NCI-H146 treated with DMSO at 0.1 percent for 48 hours (cell line): ENCODE data around the gene NAE1.
"Not testable (repeated sequence)": the region's sequence is repeated elsewhere in the genome, so short reads cannot be mapped to it uniquely, and the experiment has no call there.

Experiments used
- DNase-seq: peaks from one replicate; lab custom pipeline; 2025; ENCODE audit not compliant: unreplicated experiment; lab: John Stamatoyannopoulos, UW

Gene NAE1

DNA sequence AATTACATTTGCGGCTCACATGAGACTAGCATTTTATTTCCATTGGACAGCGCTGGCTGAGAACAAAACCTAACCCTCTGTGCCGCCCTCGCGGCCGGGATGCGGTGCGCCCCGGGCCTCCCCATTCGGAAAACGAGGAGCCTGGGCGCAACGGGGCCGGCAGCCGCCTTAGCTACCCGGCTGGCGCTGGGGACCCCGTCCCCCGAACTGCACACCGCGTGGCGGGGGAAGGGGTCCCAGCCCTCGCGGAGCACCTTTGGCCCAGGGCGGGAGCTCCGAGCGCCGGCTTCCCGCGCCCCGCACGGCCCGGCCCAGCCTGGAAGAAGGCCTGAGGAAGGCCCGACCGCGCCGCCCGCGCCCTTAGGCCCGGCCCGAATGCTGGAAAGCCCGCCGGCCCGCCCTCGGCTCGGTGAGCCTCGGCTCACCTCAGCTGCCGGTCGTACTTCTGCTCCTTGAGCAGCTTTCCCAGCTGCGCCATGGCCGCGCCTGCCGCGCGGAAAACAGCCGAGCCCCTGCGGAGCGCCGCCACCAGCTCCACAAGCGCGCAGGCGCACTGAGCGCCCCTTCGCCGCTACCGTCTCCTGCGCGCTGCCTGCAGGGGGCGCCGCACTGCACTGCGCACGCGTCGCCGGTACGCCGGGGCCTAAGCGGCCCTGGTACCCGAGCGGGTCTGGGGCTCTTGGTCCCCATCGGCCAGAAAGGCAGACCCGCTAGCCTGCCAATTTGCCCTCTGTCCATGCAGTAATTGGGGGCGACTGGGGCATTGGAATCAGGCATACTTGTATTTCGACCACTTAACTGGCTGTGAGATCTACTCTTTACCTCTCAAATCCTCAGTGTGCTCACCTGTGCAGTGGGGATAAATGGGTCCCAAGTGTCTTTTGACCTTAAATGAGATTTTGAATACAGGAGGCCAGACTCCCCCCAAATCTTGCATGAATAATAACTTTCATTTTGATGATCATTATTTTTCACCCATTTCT is at the start of gene NAE1:
TSS of gene NAE1 (minus strand) at position 555 of the 983 bp plus-strand sequence. CDS start at position 478, 77 bp downstream.
- peak; percentile 52 for DNase-seq

DNA sequence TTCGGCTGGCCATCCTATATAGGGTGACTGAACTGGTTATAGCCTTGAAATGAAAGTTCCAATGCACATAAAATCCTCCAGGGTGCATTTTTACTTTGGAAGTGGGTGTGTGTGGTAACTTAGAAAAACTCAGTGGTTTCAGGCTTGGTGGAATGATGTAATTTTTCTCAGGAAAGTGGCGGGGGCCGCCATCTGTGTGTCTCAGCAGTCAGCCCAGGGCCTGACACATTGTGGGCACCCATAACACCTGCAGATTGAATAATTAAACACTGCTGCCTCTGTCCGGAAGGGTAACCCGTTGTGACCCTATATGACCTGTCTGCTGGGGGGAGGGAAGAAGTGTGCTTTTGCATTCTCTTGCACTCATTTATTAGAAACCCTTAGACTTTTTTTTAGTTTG is 47.3 kb upstream of the NAE1 start:
- no peak for DNase-seq

DNA sequence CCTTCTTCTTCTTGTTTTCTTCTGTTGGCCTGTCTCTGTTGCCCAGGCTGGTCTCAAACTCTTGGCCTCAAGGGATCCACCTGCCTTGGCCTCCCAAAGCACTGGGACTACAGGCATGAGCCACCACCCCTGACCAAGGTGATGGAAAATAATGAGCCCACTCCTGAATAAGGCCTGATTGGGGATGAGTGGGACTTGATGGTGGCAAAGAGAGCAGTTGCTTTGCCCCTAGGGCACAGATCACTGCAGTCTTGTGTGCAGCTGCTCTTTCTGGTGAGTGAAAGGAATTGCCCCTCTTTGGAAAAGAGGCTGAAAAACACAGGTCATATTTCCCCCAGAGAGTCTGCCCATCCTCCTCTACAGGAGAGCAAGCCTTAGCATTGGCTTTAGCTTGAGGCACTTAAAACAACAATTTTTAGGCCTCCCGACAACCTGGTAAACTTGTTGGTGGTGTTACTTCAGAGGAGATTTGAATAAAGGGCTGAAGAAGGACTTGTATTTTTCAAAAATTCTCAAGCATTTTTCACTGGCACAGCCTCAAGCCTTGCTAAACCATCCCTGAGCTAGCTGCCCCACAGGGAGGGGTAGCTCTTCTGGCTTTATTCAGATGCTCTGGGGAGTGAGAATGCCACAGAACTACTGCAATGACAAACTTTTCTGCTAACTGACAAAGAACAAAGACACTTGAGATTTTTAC is 43.5 kb upstream of the NAE1 start:
- DNase-seq, result no peak

DNA sequence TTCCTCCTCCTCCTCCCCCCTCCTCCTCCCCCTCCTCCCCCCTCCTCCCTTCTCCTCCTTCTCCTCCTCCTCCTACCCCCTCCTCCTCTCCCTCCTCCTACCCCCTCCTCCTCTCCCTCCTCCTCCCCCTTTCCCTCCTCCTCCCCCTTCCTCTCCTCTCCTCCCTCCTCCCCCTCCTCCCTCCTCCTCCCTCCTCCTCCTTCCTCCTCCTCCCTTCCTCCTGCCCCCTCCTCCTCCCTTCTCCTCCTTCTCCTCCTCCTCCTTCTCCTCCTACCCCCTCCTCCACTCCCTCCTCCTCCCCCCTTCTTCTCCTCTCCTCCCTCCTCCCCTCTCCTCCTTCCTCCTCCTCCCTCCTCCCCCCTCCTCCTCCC is 42.9 kb upstream of the NAE1 start:
- DNase-seq, result no peak

DNA sequence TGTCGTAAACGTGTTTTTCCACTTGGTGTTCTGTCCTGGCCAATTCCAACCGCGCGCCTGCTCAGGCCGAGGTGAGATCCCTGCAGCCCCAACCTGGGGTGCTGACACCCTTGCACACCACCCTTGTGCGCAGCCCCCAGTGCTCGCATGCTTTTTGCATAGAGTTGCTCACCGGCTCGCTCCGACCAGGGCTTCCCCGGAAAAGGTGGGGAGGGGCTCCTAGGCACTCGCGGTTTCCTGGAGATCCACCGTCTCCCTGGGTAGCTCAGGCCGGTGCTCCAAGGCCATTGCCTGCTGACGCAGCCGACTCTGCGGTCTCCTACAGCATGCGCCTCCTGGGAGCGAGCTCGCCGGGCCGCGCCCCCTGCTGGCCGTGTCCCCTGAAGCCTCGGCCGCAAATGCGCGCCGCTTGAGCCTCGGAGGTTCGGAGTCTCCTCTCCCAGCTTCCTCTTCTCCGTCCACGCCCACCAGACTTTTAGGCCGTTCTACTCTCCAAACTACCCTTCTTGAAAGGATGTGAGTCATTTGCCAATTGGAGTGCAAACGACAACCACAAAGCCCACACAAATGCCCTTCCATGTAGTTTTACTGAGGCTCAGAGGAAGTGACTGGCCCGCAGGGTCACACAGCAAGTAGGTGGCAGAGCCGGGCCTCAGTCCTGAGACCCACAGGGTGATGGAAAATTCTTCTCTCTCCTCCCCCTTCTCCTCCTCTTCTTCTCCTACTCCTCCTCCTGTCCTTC is 42.3 kb upstream of the NAE1 start:
- peak; percentile 49 for DNase-seq

GRCh38 chr16:66872559-66872942 is 41.8 kb upstream of the NAE1 start:
- DNase-seq, result no peak

DNA sequence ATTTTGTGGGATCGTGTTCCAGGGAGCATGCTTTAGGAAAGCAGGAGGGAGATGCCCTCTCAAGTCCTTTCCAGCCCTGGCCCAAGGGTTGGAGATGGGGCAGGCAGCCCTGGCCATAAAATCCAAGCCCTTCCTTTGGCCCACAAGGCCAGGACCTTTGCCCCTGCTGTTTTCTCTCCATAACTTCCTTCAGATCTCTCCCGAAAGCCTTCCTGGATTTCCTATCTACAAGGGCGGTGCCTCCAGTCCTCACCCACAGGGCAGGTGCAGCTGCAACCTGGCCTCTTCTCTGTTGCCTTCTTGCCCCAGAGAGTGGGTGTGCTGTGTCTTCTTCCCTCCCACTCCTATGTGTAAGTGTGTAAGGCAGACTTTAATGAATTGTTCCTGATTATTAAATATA is 41.1 kb upstream of the NAE1 start:
- no peak for DNase-seq

DNA sequence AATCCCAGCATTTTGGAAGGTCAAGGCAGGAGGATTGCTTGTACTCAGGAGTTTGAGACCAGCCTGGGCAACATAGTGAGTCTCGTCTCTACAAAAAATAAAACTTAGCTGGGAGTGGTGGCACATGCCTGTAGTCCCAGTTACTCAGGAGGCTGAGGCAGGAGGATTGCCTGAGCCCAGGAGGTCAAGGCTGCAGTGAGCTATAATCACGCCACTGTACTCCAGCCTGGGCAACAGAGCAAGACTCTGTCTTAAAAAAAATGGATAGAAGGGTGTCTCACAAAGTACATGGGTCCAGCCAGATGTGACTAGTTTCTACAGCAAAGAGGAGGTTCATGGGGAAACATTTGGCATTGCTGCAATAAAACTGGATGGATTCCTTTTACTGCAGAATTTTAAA is 40.6 kb upstream of the NAE1 start:
- DNase-seq, result not testable (repeated sequence)

DNA sequence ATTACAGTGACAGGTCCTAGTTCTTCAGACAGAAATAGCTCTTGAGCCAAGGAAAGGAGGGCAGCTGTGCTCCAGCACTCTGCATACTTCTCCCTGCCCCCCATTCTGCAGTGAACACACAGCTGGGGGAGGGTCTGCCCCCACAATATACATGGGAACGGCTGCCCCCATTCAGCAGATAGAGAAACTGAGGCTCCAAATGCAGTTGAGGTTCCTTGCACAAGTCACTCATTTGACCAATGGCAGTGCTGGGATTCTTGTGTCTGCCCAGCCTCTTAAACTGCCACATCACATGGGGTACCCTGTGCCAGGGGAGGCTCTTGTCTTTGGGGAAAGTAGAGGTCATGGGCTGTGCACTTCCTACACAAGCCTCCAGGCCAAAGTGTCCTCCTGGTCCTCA is 38.6 kb upstream of the NAE1 start:
- no peak for DNase-seq

GRCh38 chr16:66863707-66864106 is 32.9 kb upstream of the NAE1 start:
- DNase-seq, result no peak

DNA sequence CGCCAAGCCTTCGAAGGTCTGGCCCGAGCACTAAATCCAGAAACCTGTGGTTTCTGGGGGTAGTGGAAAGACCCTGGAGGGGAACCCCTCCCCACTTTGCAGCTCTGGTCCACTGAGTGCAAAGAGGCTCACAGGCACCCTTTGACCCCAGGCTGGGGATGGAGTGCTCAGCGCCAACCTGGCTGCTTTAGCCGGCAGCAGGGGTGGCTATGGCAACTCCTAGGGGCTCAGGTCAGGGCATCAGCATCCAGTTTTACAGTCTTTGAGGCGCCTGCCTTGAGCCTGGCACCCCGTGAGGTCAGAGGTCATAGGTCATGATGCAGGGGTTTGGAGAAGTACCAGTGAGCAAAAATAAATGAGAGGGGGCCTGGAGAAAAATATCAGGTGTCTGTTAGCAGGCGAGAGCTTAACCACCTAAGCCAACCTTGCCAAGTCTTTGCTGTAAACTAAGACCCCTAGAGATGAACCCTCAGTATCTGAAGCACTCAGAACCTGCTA is 31.3 kb upstream of the NAE1 start:
- DNase-seq, result no peak

DNA sequence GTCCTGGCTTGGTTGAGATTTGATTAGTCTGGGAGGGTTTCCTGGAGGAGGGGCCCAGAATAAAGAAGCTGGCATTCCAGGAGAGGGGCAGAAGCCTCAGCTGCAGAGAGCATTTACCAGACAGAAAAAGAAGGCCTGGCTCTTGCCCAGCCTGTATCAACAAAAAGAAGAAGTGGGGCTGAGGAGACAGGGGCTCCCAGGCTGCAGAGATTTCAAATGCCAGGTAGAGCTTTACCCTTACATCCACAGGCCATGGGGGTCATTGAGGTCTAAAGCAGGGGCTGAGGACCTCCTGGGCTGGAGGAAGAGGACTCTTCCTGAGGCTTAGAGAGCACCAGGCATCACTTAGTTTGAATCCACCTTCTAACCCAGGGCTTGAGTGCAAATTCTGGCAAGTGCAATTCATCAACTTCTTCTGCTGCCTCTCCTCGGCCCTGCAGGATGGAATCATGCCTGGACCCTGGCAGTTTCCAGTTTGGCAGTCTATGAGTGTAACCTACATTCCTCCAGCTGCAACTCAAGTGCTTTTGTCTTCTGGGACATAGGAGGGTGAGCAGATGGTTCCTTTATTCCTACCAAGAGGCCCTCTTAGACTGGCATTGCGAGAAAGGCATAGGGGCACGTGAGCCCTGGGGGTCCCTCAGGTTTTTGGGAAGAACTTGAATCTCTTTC is 28.8 kb upstream of the NAE1 start:
- DNase-seq, result no peak

DNA sequence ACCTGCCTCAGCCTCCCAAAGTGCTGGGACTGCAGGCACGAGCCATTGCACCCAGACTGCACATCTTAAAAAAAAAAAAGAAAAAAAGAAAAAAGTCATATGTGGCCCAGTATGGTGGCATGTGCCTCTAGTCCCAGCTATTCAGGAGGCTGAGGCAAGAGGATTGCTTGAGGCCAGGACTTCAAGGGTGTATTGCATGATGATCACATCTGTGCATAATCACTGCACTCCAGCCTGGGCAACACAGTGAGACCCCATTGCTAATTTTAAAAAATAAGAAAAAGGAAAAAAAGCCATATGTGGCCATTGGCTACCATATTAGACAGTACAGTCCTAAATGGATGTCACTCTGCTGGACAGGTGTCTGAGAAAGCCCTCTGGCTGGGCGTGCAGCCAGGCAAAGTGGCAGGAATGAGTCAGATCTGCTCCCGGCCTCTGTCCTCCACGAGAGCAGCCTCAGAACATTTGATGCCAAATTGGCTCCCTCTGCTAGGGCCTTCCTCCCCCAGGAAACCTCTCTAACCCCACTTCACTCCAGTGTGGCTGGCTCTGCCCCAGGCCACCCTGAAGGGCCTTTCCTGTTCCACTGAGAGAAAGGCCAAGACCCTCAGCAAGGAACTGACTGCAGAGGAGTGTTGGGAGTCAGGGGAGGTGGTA is 28.1 kb upstream of the NAE1 start:
- no peak for DNase-seq

DNA sequence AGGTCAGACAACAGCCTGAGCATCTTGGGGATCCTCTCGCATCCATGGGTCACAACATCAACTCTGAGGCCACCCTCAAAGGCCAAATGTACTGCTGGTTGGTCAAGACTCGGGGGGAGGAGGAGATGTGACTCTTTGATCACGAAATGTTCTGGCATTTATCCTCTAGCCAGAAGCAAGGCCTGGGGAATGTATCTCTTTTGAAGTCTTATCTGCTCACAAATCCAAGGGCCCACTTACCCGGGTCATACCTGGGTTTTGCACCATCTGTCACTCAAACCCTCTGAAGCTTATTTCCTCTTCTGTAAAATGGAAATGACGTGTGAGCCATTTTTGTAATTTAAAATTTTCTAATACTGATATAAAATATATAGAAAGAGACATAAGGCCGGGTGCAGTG is 26.7 kb upstream of the NAE1 start:
- no peak for DNase-seq

- no peak for DNase-seq
Observed at GRCh38 chr16:66856801-66857200, 26.0 kb upstream of the NAE1 start.

DNA sequence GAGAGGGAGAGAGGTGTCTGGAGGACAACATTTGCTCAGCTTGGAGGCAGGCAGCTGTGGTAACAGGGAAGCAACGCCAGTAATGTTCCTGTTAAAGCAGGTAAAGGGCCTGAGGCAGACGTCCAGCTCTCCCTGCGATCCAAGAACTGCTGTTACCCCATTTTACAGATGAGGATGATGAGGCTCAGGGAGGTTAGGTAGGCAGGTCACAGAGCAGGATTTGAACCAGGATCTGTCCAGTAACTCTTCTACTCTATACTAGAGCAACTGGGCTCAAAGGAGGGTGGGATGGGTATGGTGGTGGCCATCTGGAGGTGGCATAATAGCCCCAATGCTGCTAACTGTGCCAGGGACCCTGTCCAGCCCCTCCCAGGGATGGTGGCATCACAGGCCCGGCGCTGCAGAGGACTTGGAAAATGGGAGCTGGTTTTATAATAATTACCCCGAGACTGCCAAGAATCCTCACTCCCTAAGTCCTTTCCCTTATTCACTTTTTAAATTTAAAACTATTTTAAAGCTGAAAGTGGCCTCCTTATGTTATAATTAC is 25.5 kb upstream of the NAE1 start:
- DNase-seq, result no peak

- DNase-seq, result no peak
Observed at GRCh38 chr16:66853261-66854139, 22.7 kb upstream of the NAE1 start.

GRCh38 chr16:66851166-66851964 is 20.6 kb upstream of the NAE1 start:
- no peak for DNase-seq
